OCI-LY1 (cell line): ENCODE data around the gene LRRFIP1.
"Not testable (repeated sequence)": the region's sequence is repeated elsewhere in the genome, so short reads cannot be mapped to it uniquely, and the experiment has no call there.

Experiments used
- H2AFZ ChIP-seq: fragments of 200-600 bp; sonication (generic), shearing (Covaris generic); 2 replicates; pipeline ENCODE4 v1.6.0; 2014; ENCODE audit warnings: antibody characterized with exemption, mild to moderate bottlenecking, low read length
- H3F3A ChIP-seq: fragments of 200-600 bp; sonication (generic), shearing (Covaris generic); 2 replicates; pipeline ENCODE4 v1.6.0; 2014; ENCODE audit warnings: mild to moderate bottlenecking, antibody characterized with exemption, low read length, moderate library complexity; ENCODE audit not compliant: insufficient read depth
- H3K27ac ChIP-seq: fragments of 200-600 bp; sonication (generic); 2 replicates; pipeline ENCODE4 v1.5.1; 2014; ENCODE audit warnings: low read length, mixed run types, mild to moderate bottlenecking, low read depth; ENCODE audit not compliant: poor library complexity, severe bottlenecking
- H3K27me3 ChIP-seq: fragments of 200-600 bp; sonication (generic); 2 replicates; pipeline ENCODE4 v1.6.0; 2014; ENCODE audit warnings: antibody characterized with exemption, mild to moderate bottlenecking, low read length, moderate library complexity; ENCODE audit not compliant: insufficient read depth
- H3K36me3 ChIP-seq: fragments of 200-600 bp; sonication (generic); 2 replicates; pipeline ENCODE4 v1.6.1; 2014; ENCODE audit warnings: mild to moderate bottlenecking, antibody characterized with exemption, low read length, moderate library complexity, mixed read lengths; ENCODE audit not compliant: insufficient read depth
- H3K4me1 ChIP-seq: fragments of 200-600 bp; sonication (generic); 2 replicates; pipeline ENCODE4 v1.5.1; 2014; ENCODE audit warnings: mild to moderate bottlenecking, low read length, moderate library complexity; ENCODE audit not compliant: insufficient read depth, severe bottlenecking
- H3K4me2 ChIP-seq: fragments of 200-600 bp; sonication (generic), shearing (Covaris generic); 2 replicates; pipeline ENCODE4 v1.6.1; 2014; ENCODE audit warnings: low read length
- H3K4me3 ChIP-seq: fragments of 200-600 bp; sonication (generic); 2 replicates; pipeline ENCODE4 v1.5.1; 2014; ENCODE audit warnings: low read length, low read depth, mild to moderate bottlenecking, mixed read lengths; ENCODE audit not compliant: poor library complexity, severe bottlenecking
- H3K79me2 ChIP-seq: fragments of 200-600 bp; shearing (Covaris generic); 2 replicates; pipeline ENCODE4 v1.6.1; 2016; ENCODE audit warnings: mixed run types, low read length, mixed read lengths; ENCODE audit not compliant: insufficient read depth
- H3K9ac ChIP-seq: fragments of 200-600 bp; sonication (generic), shearing (Covaris generic); 2 replicates; pipeline ENCODE4 v1.6.1; 2014; ENCODE audit warnings: mild to moderate bottlenecking, low read length, mixed read lengths
- H3K9me2 ChIP-seq: fragments of 200-600 bp; sonication (generic), shearing (Covaris generic); 2 replicates; pipeline ENCODE4 v1.6.1; 2014; ENCODE audit warnings: low read depth, mild to moderate bottlenecking, low read length, mixed read lengths
- H3K9me3 ChIP-seq: fragments of 200-600 bp; shearing (Covaris generic); 2 replicates; pipeline ENCODE4 v1.6.1; 2014; ENCODE audit warnings: low read length, mixed read lengths
- H4K20me1 ChIP-seq: fragments of 200-600 bp; sonication (generic), shearing (Covaris generic); 2 replicates; pipeline ENCODE4 v1.6.0; 2016; ENCODE audit warnings: mild to moderate bottlenecking, low read length; ENCODE audit not compliant: insufficient read depth
- EZH2 ChIP-seq: fragments of 200-600 bp; sonication (generic), shearing (Covaris generic); IDR thresholded peaks from 2 replicates; pipeline ENCODE4 v1.8.0; 2017; ENCODE audit warnings: borderline replicate concordance, mixed run types, mild to moderate bottlenecking, antibody characterized with exemption, low read length, moderate library complexity, mixed read lengths
- TF ChIP-seq, protein P1 (sequence below): fragments of 200-600 bp; sonication (generic), shearing (Covaris generic); IDR thresholded peaks from 2 replicates; pipeline ENCODE4 v1.5.1; 2017; ENCODE audit warnings: mild to moderate bottlenecking, antibody characterized with exemption, low read length, moderate library complexity, mixed read lengths

LRRFIP1 gene

DNA sequence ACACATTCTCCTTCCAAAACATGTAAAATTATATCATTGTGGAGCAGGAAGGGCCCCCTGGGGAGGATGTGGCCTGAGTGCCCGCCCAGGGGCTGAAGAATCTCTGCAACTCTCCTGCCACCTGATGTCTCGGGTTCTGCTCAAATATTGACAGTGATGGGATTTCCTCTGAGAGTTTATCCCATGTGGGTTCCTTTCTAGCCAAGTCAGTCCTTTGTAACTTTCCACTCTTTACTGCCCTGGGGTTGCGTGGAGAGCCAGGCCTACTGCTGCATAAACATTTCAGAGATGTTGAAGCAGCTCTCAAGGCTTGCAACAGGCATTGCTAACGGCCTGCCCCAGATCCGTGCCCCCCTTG lies 32.9 kb upstream of the LRRFIP1 start:
- no peaks in the 10 kb centered on the region for H3F3A ChIP-seq
- H3K27me3 ChIP-seq, result no peaks in the 10 kb centered on the region
- no peak overlapping the region for H3K4me3 ChIP-seq
- no peaks in the 10 kb centered on the region for H4K20me1 ChIP-seq
- TF ChIP-seq, protein P1, sequence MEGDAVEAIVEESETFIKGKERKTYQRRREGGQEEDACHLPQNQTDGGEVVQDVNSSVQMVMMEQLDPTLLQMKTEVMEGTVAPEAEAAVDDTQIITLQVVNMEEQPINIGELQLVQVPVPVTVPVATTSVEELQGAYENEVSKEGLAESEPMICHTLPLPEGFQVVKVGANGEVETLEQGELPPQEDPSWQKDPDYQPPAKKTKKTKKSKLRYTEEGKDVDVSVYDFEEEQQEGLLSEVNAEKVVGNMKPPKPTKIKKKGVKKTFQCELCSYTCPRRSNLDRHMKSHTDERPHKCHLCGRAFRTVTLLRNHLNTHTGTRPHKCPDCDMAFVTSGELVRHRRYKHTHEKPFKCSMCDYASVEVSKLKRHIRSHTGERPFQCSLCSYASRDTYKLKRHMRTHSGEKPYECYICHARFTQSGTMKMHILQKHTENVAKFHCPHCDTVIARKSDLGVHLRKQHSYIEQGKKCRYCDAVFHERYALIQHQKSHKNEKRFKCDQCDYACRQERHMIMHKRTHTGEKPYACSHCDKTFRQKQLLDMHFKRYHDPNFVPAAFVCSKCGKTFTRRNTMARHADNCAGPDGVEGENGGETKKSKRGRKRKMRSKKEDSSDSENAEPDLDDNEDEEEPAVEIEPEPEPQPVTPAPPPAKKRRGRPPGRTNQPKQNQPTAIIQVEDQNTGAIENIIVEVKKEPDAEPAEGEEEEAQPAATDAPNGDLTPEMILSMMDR, result no peak
- no peak for TF ChIP-seq EZH2
- H3K4me1 ChIP-seq, result no peaks in the 10 kb centered on the region
- no peak overlapping the region for H2AFZ ChIP-seq
- no peak overlapping the region for H3K27ac ChIP-seq
- H3K79me2 ChIP-seq, result no peaks in the 10 kb centered on the region
- H3K4me2 ChIP-seq, result no peak overlapping the region
- no peaks in the 10 kb centered on the region for H3K9me2 ChIP-seq
- no peak overlapping the region for H3K9ac ChIP-seq
- H3K36me3 ChIP-seq, result no peaks in the 10 kb centered on the region
- H3K9me3 ChIP-seq, result no peaks in the 10 kb centered on the region

DNA sequence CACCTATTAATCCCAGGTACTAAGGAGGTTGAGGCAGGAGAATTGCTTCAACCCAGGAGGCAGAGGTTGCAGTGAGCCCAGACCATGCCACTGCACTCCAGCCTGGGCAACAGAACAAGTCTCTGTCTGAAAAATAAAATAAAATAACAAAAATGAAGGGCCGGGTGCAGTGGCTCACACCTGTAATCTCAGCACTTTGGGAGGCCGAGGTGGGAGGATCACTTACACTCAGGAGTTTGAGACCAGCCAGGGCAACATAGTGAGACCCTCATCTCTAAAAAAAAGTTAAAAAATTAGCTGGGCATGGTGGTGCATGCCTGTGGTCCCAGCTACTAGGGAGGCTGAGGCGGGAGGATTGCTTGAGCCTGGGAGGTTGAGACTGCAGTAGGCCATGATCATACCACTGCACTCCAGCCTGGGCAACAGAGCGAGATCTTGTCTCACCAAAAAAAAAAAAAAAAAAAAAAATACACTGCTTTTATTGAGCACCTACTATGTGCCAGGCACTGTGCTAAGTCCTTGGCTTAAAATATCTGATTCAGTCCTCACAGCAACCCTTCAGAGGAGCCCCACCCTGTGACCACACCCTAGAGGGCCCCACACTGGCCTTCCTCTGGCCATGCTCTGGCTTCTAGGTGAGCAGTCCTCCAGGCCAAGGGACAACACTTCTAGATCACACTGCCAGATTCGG lies 31.4 kb upstream of the LRRFIP1 start:
- not testable (repeated sequence) for H3K27me3 ChIP-seq, H3K9me2 ChIP-seq, H2AFZ ChIP-seq, H3K9ac ChIP-seq, H3K9me3 ChIP-seq, H3K4me2 ChIP-seq, H3K36me3 ChIP-seq, H3F3A ChIP-seq, H3K79me2 ChIP-seq, H4K20me1 ChIP-seq, H3K4me3 ChIP-seq, H3K27ac ChIP-seq
- H3K4me1 ChIP-seq, result peaks cover 12% of the 10 kb centered on the region

DNA sequence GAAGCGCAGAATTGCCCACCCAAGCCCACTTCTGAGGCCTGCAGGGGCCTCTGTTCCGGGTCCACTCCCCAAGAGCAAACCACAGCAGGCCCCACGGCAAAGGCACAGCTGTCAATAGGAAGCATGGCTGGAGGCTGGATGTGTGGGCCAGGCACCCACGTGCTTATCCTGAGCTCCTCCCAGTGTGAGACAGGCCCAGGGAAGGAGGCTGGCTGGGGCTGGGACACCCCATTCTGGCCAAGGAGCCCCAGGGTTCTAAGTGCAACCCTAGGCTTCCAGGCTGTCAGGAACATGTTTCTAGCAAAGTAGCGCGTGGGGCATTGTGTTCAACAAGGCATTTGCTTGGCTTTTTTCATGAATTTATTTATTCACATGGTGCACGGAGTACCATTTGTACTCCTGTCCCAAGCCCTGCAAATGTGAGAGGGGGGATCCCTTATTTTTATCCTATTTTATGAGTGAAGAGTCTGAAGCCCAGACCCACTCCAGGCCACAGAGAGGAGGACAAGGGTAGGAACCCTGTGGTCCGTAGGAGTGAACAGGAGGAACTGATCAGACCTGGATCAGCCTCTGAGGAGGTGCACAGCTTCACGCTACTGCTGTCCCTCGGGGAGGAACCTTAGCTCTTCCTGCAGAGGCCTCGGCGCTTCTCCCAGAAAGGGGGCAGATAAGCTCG lies 30.7 kb upstream of the LRRFIP1 start:
- Histone ChIP-seq H3K9ac (no peak overlapping the region), H3K36me3 (no peaks in the 10 kb centered on the region), H4K20me1 (no peaks in the 10 kb centered on the region), H3K4me1 (peaks cover 12% of the 10 kb centered on the region), H3K27ac (no peak overlapping the region), H3K9me3 (no peaks in the 10 kb centered on the region), H2AFZ (no peak overlapping the region), H3K4me3 (no peak overlapping the region), H3K9me2 (no peaks in the 10 kb centered on the region), H3K79me2 (no peaks in the 10 kb centered on the region), H3F3A (no peaks in the 10 kb centered on the region), H3K27me3 (no peaks in the 10 kb centered on the region), H3K4me2 (no peak overlapping the region)
- no peak for TF ChIP-seq EZH2

DNA sequence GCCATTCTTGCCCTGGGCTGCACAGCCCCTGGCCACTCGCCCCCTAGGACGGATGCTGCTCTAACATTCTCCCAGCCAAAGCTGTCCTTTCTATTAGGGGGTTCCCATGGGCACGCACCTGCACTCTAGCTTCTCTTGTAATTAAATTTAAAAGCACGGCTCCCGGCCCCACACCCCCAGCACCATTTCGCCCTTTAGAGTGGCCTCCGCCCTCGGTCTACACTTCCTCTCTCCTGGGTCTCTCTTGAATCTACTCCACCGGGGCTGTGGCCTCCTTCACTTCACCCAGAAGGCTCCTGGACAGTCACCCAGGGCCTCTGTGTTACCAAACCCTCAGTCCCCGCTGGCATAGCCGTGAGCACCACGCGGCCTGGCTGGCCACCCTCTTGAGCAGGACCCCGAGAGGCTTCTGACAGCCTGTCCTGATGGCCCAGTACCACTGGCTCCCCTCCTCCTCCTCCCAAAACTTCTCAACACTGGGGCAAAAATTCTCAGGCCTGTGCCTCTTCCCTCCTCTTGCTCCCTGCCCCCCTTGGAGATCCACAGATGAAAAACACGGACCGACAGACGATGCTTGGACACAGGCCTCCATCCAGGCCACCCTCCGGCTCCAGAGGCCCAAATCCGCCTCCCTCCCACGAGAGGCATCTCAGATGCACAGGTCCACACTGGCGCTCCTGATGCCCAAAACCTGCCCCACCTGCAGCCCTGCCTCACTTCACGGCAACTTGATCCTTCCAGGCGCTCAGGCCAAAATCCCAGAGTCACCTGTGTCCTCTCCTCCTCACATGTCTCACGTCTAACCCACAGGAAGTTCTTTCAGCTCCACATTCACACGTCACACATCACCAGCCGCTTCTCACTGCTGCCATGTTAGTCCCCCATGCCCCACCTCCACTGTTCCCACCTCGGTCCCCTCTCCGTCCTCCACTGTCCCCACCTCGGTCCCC lies 29.9 kb upstream of the LRRFIP1 start:
- Histone ChIP-seq H3K4me1 (peaks cover 12% of the 10 kb centered on the region), H3K4me3 (no peak overlapping the region), H3K9me3 (no peaks in the 10 kb centered on the region), H3K9me2 (no peaks in the 10 kb centered on the region), H3K79me2 (no peaks in the 10 kb centered on the region), H3K9ac (no peak overlapping the region), H3K36me3 (no peaks in the 10 kb centered on the region), H3K4me2 (no peak overlapping the region), H4K20me1 (no peaks in the 10 kb centered on the region), H3K27ac (no peak overlapping the region), H2AFZ (no peak overlapping the region), H3K27me3 (no peaks in the 10 kb centered on the region), H3F3A (no peaks in the 10 kb centered on the region)
- no peak for TF ChIP-seq EZH2
- TF ChIP-seq, protein P1, result no peak
